NK-92 (cell line): Measurements from ENCODE around the gene RHO.

ENCODE experiments used
- DNase-seq: peaks from one replicate; lab custom pipeline; 2025; ENCODE audit not compliant: unreplicated experiment; lab: John Stamatoyannopoulos, UW

Gene RHO

DNA sequence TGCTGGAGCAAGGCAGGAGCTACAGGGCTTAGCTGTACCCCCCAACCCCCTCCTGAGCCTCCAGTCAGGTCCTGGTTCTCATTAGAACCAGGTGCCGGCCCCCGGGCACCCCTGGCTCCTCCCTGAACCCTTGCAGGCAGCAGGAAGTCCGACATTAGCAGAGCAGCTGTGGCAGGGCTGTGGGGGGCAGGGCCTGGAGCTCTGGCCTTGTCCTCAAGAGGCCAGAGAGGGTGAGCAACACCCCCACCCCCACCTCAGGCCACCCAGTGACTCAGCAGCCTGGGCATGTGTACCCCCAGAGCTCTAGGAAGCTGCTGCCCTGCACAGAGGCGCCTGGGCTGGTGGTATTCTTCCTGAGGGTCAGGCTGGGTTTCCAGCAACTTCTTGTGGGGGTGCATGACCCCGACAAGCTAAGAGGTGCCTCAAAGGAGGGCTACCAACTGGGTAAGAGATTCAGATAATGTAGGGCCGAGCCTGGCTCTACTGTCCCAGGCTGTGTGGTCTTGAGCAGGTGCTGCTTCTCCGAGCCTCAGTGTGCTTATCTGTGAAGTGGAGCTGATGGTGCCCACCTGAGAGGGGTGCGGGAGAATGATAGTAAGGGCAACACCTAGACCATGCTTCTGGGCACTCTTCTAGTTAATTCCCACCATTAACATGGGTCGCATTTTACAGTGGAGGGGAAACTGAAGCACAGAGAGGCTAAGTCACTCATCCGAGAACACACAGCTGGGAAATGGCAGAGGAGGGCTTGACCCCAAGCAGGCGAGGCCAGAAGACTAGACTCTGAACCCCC is 30.5 kb downstream of the RHO start:
- no peak for DNase-seq

DNA sequence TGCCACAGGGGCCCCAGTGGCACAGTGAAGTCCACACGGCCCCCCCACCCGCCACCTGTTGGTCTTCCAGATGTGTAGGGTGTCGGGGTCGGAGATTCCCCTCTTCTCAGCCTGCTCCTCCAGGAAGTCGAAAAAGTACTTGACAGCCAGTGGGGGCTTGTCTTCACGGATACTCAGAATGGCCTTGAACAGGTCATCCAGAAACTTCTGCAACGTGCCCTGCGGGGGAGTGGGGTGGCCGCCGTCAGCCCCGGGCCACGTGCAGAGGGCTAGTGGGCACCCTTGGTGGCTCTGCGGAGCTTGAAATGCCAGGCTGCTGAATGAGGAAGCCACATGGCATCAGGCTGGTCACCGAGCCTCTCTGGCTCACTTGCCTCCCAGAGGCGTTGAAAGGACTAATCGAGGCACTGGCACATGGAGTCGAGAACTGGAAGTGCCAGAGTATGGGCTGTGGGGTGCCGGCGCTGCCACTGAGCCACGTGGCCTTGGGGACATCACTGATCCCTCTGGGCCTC is 31.2 kb downstream of the RHO start:
- DNase-seq: no peak

DNA sequence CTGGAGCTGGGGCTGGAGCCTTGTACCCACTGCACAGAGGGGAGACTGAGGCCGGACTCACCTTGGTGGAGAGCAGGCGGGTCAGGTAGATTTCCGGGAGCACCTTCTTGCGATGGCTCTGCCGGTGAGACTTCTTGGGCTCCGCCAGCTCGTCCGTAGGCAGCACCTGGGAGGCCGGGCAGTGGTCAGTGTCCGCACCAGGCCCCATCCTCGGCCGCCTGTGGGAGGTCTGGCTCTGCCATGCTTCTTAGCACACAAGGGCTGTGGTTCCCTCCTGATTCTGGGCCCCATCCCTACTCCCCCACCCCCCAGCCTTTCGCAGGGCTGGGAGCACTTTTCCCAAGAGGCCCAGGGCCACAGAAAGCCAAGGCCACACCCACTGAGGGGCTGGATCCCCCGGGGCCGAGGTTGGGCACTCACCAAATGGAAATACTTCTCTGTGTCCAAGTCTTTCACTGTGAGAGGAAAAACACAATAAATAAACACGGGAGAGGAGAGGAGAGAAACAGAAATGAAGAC is 31.9 kb downstream of the RHO start:
- DNase-seq: no peak

DNA sequence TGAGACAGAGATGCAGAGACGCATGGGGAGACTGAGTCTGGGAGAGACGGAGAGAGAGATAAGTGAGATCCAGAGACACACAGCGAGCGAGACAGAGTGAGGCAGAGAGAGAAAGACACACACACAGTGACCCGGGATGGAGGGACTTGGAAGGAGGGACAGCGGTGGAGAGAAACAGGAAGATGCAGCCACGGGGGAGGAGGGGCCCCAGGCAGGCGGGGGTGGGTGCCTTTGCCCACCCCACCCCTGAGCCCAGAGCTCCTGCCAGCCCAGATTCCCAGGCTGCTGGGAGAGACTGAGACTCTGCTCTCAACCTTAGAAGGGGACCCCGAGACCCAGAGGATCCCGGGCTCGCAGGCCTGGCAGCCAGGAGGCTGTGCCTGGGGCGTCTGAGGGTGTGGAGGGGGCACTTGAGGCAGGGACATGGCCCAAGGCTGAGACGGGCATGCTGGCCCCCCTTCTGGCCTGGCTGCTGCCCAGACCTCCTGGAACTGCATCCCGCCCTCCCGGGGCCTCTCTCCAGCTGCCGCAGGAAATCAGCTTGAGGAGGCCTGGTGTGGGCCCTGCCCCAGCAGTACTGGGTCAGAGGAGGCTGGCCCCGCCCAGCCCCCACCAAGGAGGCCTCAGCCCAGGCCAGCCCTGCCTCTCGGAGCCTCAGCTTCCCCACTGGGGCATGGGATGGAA is 32.6 kb downstream of the RHO start:
- DNase-seq: no peak

DNA sequence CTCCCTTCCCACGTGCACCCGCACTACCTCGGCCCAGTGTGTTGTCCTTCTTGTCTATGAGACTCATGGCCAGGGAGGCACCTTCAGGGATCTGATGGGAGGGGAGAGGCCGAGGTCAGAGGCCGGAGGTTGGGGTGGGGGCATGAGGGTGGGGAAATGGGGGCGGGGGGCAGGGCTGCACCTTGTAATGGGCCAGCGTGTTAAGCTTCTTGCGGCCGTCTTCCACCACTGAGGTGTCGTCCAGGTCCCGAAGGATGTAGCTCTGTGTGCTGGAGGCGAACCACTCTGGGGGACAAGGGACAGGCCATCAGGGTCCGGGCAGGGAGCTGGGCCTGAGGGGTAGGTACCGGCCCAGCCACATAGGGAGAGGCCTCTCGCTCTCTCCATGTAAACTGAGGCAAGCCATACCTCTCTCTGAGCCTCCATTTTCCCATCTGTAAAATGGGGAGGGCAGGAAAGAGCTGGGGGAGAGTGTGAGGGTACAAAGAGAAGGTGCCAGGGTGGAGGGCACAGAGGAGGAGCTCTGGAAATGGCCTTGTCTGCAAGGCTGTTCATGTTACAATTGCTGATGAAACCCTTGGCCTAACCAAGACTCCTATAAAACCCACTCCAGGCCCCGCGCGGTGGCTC is 33.3 kb downstream of the RHO start:
- DNase-seq: no peak

DNA sequence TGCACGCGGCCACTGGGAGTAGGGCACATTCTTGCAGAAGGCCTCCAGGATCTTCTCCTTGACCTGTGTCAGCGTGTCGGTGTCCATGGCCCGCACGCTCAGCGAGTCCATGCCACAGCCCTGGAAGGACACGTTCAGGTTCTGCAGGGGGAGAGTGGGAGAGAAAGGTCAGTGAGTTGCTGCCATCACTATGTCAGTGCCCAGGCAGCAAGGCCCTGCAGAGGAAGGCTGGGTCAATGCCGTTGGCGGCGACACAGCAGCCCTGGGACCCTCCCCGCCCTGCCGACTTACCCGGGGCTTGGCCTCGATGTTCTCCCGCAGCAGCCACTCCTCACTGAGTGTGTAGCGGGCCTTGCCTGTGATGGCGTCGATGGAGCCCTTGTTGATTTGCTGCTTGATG is 34.4 kb downstream of the RHO start:
- DNase-seq: no peak

DNA sequence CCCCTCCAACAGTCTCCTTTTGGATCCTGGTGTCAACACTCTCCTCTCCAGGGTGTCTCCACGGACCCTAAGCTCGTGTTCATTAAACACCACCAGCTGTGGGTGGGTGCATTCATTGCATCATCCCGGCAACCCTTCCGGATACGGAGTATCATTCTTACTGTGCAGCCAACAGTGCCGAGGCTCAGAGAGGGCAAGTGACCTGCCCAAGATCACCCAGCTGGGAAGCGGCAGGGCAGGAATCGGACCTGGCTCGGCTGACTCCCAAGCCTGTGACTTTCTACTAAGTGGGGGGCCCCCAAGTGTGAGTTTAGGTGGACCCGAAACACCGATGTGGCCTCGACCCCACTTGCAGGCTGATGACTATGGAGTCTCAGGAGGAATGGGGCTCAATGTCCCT is 34.9 kb downstream of the RHO start:
- DNase-seq: no peak

DNA sequence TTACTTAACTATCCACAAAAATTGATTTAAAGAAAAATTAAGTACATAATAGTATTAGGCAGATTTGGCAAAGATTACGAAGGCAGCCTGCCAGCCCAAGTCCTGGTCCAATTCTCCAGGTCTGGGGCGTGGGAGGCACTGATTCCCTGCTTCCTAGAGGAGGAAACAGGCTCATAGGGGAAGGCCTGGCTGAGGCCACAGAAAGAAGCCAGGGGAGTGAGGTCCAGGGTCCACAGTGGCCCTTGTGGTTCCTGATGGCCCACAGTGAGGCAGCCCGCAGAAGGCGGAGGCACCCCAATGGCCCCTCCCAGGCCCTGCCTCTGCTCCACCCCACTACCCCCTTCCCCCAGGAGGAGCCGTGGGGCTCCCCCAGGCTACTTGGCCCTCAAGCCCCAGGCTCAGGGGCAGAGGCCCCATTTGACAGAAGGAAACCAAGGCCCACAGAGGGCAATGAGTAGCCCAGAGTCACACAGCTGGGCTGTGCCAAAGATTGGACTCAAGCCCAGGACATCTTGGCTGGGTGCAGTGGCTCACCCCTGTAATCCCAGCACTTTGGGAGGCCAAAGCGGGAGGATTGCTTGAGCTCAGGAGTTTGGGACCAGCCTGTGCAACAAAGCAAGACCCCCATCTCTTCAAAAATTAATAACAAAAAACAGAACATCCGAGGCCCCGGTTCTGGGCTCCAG is 35.6 kb downstream of the RHO start:
- DNase-seq: no peak

DNA sequence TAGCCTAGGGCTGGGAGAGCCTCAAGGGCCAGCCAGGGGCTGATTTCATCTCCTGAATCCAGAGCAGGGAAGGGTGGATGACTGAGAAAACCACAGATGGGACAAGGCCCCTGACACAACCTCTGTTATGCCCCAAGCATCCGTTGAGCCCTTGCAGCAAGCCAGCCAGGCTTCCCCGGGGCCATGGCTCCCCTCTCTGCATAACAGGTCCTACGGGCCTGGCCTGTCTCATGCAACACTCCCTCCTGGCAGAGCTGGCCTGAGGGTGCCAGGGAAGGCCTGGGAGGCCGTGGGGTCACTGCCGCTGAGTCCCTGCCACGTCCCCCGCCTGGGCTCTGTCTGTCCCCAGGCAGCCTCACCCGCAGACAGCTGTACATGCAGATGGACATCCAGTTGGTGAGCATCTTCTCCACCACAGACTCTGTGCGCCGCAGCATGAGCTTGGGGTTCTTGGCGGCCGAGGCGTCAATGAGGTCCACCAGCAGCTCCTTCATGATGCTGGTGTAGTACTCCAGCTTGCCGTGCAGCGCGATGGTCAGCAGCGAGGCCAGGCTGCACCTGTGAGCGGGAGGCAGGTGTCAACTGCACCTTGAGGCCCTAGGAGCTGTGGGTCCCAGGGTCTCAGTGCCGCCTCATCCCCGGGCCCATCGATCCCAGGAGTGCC is 36.7 kb downstream of the RHO start:
- DNase-seq: no peak

DNA sequence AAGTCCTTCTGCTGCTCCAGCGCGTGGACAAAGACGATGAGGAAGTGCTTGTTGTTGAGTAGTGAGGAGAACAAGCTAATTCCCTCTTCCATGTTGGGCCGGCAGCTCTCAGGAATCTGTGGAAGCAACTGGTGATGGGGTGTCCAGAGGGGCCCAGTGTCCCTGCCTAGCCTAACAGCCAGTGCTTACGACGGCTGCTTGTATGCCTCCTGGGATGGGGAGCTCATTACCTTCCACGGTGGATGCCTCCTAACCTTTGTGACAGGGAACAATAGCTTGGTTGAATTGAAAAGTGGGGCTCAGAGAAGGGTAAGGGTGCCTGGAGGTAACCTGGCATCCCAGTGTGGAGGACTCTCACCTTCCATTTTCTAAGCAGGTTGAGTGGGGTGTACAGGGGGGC is 37.5 kb downstream of the RHO start:
- no peak for DNase-seq

DNA sequence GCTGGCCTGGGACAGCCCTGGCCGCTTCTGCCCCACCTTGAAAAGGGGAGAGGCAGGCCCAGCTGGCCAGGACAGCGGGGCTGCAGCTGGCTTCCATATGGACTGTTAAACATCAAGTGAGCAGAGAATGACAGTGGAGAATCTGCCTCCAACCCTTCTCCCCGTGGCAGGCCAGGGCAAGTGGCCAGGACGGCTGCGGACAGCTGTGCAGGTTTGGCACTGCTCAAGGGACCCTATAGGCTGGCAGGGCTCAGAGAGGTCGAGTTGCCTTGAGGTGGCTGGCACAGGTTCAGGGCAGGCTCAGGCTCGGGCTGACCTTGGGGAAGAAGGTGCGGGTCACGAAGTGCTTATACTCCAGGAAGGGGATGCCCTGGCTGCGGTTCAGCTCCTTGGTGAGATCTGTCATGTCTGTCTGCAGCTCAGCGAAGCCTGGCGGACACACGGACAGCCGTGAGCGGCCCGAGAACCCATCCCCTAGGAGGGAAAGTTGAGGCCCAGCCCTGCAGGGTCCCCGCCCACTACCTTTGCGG is 38.8 kb downstream of the RHO start:
- no peak for DNase-seq

DNA sequence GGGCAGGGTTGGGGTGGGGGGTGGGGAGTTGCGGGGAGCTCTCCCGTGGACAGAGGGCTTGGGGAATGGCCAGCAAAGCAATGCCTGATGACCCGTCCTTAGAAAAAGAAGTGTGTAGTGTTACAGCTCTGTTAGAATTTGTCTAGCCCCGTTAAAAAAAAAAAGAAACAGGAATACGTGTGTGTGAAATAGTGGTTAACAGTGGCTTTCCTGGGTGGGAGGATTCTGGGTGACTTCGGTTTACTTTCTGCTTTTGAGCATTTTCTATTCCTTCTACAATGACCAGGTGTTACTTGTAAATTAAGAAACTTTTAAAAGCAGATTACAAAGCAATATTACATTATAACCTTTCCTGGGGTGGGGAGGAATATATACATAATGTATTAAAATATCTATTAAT is 39.5 kb downstream of the RHO start:
- DNase-seq: no peak

DNA sequence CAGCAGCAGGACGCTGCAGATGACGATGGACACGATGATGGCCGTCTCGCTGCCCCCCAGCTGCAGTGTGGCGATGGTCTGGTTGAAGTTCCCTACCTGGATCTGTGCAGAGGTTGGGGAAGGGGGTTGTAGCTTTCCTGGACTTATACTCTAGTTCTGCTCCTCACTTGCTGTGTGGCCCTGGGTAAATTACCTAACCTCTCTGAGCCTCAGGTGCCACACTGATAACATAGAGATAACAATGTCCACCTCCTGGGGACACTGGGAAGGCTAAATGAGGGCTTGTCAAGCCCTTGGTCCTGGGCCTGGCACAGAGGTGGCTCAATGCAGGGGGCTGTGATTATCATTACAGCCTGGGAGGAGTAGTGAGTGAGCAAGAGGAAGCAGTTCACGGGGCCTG is 41.4 kb downstream of the RHO start:
- DNase-seq: no peak

DNA sequence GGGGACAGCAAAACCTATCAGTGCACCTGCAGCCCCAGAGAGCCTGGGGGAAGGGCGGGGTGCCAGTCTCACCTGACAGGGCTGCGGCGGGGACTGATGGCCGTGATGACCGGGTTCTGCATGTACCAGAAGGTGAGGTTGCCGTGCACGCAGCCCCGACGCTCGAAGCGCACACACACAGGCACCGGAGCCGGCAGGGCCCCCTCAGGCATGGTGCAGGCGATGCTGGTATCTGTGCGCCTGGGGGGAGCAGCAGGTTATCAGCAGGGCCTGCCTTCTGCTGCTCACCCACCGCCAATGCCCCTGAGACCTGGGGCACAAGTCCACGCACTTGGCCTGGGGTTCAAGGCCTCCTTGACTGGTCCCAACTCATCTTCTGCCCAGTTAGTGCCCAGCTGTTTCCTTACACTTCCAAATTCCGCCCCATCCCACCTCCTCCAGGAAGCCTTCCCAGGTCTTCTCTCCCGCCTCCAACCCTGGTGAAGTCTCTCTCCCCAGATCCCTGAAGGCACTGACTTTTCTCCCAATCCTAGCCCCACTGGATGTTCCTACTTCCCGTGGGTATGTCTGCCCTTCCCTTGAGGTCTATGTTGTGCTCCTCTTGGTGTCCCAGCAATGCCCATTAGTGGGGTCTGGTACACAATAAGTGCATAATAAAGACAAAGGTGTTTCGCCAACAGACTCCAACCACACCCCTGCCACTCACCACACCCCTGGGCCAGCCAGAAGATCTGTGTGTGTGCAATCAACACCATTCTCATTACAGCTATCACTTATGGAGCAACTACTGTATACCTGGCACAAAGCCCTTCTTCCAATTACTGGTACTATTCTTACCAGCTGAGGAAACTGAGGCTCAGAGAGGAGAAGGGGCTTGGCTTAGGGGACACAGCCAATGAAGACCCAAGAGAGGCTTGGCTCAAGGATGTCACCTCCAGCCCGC is 43.4 kb downstream of the RHO start:
- DNase-seq: no peak

DNA sequence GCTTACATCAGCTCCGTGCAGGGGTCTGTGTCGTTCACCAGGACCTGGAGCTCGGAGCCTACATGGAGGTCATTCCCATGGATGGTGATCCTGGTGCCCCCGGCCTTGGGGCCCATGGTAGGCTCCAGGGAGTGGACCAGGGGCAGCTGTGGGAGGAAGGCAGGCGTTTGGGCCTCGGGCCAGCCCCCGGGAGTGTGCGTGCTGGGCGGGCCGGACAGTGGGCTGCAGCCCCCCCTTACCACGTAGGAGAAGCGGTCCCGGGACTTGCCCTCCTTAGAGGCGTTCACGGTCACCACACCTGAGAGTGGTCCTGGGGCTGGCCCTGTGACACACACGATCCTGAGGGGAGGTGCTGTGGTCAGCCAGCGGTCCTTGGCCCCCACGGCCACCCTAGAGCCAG is 44.2 kb downstream of the RHO start:
- no peak for DNase-seq

DNA sequence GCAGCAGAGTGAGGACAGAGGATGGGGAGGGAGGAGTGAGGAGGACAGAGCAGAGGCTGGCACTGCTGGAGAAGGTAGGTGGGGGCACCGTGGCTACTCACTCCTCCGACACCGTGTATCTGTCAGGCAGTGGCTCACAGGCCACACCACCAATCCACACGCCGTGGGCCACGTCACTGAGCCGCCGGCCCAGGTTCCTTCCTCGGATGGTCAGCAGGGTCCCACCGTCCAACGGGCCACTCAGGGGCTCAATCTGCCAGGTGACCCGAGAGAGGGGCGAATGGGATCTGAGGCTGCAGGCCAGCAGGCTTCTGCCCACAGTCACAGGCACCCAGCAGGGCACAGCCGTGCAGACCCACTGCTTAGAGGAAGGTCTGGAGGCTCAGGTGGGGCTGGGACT is 45.1 kb downstream of the RHO start:
- no peak for DNase-seq

DNA sequence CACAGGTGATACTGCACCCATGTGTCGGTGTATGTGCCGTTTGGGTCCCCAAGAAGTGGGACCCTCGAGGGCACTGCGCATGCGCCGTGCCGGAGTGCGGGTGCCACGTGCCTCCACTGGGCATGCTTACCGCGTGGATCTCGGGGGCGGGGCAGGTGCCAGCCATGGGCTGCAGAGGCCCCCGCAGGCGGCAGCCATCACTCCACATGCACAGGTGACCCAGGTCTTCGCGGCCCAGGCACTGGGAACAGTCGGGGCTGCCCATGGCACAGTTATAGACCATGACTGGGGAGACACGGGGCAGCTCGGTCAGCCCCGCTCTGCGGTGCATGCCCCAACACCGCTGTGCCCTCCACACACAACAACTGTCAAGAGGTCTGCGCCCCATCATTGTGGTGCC is 45.8 kb downstream of the RHO start:
- DNase-seq: no peak

DNA sequence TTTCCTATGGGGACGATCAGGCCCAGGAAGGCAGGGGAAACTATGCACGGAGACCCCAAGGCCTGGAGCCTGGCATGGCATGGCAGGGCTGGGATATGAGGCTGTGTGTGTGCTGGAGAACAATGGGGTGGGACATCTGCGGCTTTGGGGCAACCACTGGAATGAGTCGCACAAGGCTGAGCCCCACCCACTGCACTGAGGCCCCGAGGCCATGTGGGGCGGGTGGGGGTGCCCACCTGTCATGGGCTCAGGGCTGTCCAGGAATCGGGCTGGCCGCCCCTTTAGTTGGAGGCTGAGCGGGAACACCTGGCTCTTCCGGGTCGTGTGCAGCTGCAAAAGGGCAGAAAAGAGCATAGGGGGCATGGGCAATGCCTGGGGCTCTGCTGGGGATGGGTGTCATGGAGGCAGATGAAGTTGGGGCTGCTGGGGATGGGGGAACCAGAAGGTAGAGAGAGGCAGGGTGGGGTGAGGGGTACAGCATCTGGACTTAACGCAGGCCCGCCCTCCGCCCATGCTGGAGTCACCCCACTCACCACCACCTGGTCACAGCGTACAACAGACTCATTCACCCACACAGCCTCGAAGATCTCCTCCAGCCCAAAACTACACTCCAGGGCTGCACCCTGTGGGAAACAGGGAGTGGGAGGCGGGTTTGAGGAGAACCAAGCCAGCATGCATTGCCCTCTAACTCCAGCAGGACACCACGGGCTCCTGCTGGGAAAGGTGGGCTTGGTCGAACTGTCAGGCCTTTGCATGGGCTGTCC is 47.0 kb downstream of the RHO start:
- DNase-seq: no peak

DNA sequence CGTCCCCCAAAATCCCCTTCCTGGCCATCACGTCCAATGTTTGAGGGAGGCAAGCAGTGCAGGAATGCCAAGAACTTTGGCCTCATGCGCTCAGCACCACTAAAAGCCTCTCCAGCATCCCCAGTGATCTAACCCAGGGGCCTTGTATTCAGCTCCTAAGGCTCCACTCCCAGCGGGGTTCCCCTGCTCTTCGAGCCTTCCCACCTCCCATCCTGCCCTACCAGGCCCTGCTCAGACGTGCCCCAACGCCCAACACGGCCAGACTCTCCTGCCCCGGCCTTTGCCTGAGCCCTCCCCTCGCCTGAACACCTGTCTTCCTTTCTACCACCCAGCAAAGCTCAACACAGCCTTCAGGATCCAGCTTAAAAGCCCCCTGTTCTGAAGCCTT is 47.6 kb downstream of the RHO start:
- no peak for DNase-seq
